ENCODE data around the gene EDC3.
"Not testable (repeated sequence)": the region's sequence is repeated elsewhere in the genome, so short reads cannot be mapped to it uniquely, and the experiment has no call there.

The EDC3 gene, protein sequence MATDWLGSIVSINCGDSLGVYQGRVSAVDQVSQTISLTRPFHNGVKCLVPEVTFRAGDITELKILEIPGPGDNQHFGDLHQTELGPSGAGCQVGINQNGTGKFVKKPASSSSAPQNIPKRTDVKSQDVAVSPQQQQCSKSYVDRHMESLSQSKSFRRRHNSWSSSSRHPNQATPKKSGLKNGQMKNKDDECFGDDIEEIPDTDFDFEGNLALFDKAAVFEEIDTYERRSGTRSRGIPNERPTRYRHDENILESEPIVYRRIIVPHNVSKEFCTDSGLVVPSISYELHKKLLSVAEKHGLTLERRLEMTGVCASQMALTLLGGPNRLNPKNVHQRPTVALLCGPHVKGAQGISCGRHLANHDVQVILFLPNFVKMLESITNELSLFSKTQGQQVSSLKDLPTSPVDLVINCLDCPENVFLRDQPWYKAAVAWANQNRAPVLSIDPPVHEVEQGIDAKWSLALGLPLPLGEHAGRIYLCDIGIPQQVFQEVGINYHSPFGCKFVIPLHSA

GRCh38 chr15:74695597-74696397 lies at the start of gene EDC3:
Gene EDC3 (minus strand): TSS chr15:74696024. CDS start chr15:74675124, 20,900 bp downstream.
- DNase-seq (ENCODE audit: low spot score), result peak; percentile 81

DNA sequence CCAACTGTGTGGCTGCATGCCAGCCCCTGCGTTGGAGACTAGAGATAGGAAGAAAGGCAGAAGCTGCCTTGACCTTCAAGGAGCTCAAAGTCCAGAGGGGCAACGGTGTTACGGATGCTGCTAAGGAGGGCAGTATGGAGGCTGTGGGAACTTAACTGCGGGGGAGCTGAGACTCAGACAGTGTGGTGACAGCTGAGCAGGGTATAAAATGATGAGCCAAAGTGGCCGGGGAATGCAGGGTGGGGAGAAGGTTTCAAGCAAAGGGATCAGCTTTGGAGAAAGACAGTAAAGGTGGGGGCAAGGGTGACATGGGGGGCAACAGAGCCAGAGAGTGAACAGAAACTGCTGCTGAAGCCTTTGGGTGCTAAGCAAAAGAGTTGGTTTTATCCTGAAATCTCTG lies 46.6 kb upstream of the EDC3 start:
- no peak for DNase-seq (ENCODE audit: low spot score)

DNA sequence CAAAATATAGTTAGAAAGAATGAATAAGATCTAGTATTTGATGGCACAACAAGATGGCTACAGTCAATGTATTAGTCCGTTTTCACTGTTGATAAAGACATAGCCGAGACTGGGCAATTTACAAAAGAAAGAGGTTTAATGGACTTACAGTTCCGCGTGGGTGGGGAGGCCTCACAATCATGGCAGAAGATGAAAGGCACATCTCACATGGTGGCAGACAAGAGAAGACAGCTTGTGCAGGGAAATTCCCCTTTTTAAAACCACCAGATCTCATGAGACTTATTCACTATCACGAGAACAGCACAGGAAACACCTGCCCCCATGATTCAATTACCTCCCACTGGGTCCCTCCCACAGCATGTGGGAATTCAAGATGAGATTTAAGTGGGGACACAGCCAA lies 42.4 kb upstream of the EDC3 start:
- not testable (repeated sequence) for DNase-seq (ENCODE audit: low spot score)

DNA sequence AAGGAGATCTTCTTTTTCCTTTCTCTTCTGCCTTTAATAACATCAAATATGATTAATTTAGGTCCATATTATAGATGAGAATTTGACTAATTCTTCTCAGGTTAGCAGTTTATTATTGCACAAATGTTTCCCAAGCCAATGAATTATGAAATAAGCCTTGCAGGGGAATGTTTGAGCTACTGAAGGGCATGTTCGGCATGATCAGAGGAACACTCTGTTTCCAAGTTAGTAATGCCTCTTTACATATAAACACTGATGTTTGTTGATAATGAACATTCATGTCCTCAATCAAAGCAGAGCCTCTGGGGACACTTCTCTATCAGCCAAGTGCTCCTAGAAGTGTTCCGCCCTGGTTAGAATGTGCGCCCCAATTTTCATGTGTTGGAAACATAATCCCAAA lies 39.5 kb upstream of the EDC3 start:
- DNase-seq (ENCODE audit: low spot score), result no peak

DNA sequence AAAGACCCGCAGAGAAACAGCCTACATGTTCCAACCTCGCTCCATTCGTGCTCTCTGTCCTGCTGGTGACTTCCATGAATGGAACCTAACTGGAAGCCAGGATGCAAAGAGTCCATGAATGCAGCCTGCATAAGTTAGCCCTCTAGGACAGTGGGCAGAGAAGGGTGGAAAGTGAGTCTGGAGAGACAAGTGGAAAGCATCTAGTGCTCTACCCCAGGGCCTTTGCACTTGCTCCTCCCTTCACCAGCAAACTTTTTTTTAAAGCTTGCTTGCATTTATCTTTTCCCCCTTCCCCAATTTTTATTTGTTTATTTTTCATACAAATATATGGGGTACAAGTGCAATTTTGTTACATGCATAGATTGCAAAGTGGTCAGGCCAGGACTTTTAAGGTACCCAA lies 37.4 kb upstream of the EDC3 start:
- DNase-seq (ENCODE audit: low spot score), result no peak

DNA sequence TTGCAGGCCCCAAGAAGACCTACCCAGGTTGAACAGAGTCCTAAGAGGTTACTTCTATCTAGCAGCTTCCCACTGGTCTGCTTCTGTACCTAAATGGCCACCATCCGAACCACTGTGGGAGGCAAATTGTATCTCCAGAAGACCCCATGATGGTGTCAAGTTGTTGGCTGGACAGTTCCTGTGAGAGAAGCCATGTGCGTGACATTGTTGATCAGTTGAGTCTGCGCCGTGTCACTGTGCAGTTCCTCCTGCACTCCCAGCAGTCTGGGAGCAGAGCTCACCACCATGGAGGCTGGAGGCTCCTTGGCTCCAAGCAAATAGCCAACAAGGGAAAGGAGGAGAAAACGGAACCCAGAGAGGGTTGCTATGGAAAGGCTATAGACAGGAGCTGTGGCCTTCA lies 37.0 kb upstream of the EDC3 start:
- no peak for DNase-seq (ENCODE audit: low spot score)

DNA sequence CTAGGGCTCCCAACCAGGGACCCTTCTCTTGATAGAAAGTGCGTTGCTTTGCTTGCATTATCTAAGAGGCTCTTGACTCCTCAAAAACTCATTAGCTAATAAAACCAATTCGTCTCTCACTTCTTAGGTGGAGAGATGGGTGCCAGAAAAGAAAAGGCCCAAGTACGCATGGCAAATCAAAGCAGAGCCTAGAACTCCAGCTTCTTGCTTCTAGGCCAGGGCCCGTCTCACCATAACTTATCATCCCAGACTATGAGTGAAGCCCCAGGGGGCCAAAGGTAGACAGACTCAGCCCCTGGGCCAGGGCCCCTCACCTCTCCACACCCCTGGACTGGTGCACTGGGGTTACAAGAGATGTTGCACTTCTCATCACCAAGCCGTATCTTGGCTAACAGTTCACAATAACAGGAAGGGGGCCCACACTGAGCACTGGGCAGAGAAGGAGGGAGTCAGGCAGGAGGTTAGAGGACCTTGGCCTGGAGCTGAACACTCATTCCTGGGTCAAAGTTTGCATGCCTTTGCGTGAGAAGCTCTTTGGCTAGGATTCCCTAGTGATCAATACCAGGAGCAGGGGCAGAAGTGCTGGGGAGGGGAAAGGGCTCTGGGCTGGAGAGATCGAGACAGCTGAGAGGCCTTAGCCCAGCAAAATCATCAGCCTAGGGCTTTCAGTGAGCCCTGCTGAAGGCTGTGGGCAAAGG lies 34.9 kb upstream of the EDC3 start:
- DNase-seq (ENCODE audit: low spot score), result peak; percentile 90

DNA sequence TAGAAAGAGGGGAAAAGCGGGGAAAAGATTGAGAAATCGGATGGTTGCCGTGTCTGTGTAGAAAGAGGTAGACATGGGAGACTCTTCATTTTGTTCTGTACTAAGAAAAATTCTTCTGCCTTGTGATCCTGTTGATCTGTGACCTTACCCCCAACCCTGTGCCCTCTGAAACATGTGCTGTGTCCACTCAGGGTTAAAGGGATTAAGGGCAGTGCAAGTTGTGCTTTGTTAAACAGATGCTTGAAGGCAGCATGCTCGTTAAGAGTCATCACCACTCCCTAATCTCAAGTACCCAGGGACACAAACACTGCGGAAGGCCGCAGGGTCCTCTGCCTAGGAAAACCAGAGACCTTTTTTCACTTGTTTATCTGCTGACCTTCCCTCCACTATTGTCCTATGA lies 33.5 kb upstream of the EDC3 start:
- not testable (repeated sequence) for DNase-seq (ENCODE audit: low spot score)

- DNase-seq (ENCODE audit: low spot score), result not testable (repeated sequence)
Observed at GRCh38 chr15:74728699-74729098, 32.9 kb upstream of the EDC3 start.

DNA sequence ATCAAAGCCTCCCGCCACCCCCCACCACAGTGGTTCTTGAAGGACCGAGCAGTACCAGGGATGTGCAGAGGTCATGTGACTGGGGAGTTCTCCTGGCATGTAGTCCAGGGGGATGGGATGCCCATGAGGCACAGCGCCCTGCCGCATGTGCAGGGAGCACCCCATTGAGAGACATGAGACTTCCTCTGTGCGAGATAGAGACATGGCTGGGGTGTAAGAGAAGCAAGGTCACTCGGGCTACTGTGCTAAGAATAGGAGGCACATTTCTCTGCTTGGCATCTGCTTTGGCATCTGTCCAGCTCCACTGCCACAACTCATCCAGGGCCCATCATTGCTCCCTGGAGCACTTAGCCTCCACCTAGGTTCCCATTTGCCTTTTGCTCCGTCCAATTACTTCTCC lies 31.9 kb upstream of the EDC3 start:
- DNase-seq (ENCODE audit: low spot score), result no peak

GRCh38 chr15:74726774-74727164 lies 30.9 kb upstream of the EDC3 start:
- DNase-seq (ENCODE audit: low spot score), result no peak

- peak; percentile 89 for DNase-seq (ENCODE audit: low spot score)
Observed at GRCh38 chr15:74725845-74726773, 30.3 kb upstream of the EDC3 start.

- peak; percentile 76 for DNase-seq (ENCODE audit: low spot score)
Observed at GRCh38 chr15:74725225-74725774, 29.5 kb upstream of the EDC3 start, which contains the start of gene CYP1A1. Gene CYP1A1 (minus strand): TSS chr15:74725528. CDS start chr15:74723097, 2,431 bp downstream.

GRCh38 chr15:74724570-74725224 lies 28.9 kb upstream of the EDC3 start:
- no peak for DNase-seq (ENCODE audit: low spot score)

- DNase-seq (ENCODE audit: low spot score), result peak; percentile 77
Observed at GRCh38 chr15:74723754-74724334, 28.0 kb upstream of the EDC3 start.

DNA sequence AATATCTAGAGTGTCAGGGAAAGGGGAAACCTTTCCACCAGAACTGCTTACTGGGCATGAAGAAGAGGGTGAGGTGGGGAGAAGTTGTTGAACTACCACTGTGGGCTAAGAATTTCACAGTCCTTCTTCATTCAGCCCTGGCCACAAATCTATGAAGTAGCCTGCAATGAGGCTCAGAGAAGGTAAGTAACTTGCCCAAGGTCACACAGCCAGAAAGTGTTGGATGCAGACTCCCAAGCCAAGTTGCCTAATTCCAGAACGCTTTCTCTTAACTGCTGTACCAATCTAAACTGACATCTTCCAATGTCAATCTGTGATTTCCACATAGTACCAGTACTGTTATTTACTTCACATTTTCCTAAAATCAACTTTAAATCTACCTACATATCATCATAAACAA lies 27.4 kb upstream of the EDC3 start:
- DNase-seq (ENCODE audit: low spot score), result no peak

DNA sequence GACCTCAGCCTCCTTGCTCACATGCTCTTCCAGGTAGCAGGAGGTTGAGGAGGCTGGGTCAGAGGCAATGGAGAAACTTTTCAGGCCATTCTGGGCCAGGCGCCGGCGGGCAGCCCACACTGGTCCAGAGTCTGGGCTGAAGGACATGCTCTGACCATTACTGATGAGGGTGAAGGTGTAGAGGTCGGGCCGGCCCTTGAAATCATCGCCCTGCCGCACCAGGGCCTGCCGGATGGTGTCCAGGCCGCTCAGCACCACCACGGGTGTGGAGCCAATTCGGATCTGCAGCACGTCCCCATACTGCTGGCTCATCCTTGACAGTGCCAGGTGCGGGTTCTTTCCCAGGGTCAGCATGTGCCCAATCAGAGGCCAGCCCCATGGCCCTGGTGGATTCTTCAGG lies 26.8 kb upstream of the EDC3 start:
- DNase-seq (ENCODE audit: low spot score), result no peak

DNA sequence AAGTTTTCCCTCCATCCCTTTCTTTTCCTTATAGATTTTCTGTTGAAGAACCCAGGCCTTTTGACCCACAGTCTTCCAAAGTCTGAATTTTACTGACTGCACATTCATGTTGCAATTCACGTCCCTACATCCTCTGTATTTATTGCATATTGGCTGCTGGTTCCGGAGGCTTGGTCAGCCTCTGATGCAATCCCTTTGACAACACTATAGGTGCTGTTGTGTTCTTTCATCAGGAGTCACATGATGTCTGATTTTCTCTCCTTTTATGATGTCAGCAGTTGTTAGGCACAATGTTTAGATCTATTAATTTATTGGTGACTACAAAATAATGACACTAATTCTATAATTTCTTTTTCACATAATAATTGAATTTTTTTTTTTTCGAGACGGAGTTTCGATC lies 20.8 kb upstream of the EDC3 start:
- peak; percentile 76 for DNase-seq (ENCODE audit: low spot score)

DNA sequence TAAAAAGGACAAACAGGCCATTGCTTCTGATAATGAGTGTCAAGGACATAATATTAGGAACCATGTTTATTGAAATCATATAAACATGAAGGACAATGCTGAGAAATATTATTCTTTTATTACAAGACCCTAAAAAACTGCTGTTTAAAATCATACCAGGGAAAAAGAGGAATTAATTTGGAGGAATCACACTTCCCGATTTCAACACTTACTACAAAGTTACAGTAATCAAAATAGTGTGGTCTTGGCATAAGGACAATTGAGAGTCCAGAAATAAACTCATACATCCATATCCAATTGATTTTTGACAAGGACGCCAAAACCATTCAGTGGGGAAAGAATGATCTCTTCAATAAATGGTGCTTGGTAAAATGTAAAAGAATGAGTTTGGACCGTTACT lies 16.5 kb upstream of the EDC3 start:
- DNase-seq (ENCODE audit: low spot score), result no peak
